Measurements from ENCODE around the gene GRIK3.

GRIK3 gene

GRCh38 chr1:36822648-36823047 lies 211.7 kb downstream of the GRIK3 start:
- no peak for DNase-seq (ENCODE audit: low read depth)

DNA sequence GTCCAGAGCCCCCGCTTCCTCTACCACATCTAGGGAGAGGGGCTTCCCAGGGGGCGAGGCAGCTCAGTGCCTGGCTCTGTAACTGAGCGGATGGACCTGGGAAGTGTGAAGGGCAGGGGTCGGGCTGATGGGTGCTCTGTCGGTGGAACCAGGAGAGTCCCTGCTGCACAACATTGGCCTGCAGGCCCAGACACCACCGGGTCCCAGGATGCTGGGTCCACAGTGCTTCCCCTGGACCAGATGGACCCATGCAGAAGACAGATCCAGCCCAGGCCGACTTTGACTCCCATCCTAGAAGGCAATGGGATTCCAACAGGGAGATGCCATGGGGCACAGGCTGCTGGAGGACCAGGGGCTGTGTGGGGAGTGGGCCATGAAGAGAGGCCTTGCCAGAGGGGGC lies 212.9 kb downstream of the GRIK3 start:
- no peak for DNase-seq (ENCODE audit: low read depth)

GRCh38 chr1:36818771-36819170 lies 215.5 kb downstream of the GRIK3 start:
- no peak for DNase-seq (ENCODE audit: low read depth)

GRCh38 chr1:36816348-36816747 lies 218.0 kb downstream of the GRIK3 start:
- no peak for DNase-seq (ENCODE audit: low read depth)

DNA sequence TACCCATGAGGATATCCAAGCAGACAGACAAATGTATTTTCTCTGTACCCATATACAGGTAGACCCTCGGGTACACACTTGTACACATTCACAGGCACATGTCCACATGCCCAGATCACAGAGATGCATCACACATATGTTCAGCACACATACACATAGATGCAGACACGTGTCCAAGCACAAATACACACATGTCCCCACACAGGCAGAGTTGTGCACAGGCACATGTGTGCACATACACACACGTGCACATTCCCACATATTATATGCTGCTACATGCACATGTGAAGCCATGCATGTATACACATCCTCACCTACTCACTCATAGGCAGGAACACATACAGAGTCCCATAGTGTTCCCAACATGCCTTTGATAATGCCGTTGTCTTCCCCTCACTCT lies 219.5 kb downstream of the GRIK3 start:
- DNase-seq (ENCODE audit: low read depth): no peak

DNA sequence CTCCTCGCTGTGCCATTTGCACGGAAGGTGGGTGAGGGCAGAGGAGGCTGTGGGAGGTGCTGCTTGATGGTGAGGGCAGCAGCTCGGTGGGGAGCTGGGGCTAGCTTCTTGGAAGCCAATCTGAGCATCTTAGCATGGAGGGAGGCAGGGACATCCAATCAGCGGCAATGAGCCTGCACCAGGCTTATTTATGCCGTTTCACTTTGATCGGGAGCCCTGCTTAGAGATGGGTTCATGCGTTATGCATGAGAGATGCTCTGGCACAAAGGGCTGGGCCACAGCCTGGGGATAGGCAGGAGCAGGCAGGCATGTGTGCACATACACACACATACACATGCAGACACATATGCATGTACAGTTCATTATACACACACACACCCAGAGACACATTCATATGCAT lies 220.2 kb downstream of the GRIK3 start:
- no peak for DNase-seq (ENCODE audit: low read depth)

DNA sequence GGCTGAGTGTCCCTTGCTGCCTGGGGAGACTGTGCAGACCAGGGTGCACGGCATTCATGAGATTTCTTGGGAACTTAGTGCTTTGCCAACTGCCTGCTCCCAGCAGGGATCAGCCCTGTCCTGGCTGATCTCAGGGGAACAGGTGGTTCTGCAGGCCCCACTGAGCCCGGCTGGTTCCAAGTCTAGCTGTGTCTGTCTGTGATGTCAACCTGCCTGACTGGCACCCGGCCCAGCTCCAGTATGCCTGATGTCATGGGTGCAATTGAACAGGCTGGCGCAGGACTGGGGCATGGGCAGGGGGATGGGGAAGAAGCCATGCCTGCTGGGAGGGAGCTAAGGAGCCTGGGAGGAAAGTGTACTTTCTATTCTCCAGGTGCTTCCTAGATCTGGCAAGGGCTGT lies 227.1 kb downstream of the GRIK3 start:
- DNase-seq (ENCODE audit: low read depth): no peak

DNA sequence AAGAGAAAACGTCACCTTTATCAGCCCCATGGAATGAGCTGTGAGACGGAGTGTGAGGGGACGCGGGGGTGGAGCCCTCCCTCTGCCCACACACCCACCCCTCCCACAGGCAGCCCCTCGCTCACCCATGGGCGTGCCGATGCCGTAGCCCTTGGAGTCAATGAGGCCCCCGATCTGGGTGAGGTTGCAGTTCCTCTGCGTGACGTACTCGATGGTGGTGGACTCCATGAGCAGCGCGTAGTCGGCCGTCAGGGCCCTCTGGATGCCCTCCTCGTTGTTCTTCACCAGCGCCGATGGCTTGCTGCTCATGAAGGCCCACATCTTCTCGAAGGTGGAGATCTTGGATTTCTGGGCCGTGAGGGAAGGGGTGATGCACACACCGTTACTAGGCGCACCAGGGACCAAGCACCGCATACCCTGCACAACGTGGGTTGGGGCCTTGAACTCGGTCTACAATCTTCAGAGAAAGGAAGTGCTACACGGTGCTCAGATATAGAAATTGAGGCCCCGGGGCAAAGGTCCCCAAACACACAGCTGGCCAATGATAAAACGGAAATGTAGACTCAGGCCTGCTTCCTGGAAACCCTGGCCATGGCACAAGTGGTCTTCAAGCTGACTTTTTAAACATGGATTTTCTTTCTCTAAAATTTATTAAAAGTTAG lies 228.2 kb downstream of the GRIK3 start:
- no peak for DNase-seq (ENCODE audit: low read depth)

GRCh38 chr1:36804669-36805314 lies 229.5 kb downstream of the GRIK3 start:
- DNase-seq (ENCODE audit: low read depth): no peak

- no peak for DNase-seq (ENCODE audit: low read depth)
These were observed 230.3 kb downstream of the GRIK3 start for GRCh38 chr1:36803868-36804570.

DNA sequence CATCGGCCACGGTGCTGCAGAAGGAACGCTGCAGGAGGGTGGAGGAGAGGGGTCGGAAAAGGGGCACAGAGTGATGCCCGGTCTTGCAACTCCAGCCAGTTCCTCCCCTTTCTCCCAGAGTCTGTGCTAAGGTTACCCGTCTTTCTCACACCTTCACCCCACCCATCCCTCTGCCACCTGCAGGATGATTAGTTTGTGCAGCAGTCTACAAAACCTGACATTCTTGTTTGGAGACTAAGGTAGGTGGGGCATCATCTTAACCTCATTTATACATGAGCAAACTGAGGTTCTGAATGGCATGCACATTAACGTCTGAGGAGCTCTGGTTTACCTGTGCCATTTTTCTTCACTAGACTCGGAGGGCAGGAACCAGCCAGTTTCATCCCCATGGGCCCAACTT lies 232.3 kb downstream of the GRIK3 start:
- no peak for DNase-seq (ENCODE audit: low read depth)

- no peak for DNase-seq (ENCODE audit: low read depth)
These were observed 236.6 kb downstream of the GRIK3 start for GRCh38 chr1:36797761-36798160.

DNA sequence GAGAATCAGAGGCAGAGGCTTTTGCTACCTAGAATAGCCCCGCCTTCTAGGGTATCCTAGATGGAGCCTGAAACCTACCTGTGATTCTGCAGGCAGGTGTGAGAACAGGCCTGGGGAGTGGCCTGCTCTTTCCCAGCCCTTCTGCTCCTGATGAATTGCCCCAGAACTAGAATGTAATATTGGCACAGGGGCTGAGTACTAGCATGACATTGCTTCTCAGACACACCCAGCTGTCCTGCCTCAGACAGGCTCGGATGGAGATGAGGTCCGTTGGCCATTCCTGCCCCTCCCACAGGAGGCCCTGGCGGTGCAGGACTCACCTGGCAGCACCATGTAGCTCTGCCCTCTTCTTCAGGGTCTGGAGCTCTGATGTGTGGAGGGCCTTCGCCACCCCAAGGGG lies 237.6 kb downstream of the GRIK3 start:
- DNase-seq (ENCODE audit: low read depth): no peak

DNA sequence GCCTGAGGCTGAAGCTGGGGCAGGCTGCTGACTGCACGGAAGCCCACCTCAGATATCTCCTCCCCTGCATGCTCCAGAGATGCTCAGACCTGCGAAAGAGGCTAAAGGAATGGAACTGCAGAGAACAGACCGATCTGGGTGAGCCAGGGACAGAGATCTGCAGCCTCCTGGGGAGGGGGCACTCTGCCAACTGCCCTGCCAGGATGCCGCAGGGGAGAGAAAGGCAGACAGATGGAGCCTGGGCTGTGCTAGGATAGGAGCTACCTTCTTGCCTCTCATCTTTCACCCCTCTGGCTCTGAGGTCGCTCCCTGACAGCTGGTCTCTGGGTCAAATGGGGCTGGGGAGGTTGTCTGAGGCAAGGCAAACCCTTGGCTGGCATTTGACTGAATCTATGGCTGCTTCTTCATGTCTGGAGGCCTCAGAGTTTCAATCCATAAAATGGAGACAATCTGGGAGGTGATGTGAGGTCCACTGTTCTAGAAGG lies 238.2 kb downstream of the GRIK3 start:
- DNase-seq (ENCODE audit: low read depth): no peak

- DNase-seq (ENCODE audit: low read depth): no peak
These were observed 239.9 kb downstream of the GRIK3 start for GRCh38 chr1:36794460-36794859.

DNA sequence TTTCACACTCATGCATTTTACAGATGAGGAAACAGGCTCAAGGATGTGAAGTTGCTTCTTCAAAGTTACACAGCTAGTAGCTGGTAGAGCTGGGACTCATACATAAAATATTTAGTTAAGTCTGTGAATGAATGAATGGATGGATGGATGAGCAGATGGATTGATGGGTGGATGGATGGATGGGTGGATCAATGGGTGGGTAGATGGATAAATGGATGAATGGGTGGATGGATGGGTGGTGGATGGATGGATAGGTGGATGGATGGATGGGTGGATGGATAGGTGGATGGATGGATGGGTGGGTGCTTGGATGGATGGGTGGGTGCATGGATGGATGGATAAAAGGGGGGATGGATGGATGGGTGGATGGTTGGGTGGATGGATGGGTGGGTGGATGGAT lies 240.9 kb downstream of the GRIK3 start:
- no peak for DNase-seq (ENCODE audit: low read depth)

DNA sequence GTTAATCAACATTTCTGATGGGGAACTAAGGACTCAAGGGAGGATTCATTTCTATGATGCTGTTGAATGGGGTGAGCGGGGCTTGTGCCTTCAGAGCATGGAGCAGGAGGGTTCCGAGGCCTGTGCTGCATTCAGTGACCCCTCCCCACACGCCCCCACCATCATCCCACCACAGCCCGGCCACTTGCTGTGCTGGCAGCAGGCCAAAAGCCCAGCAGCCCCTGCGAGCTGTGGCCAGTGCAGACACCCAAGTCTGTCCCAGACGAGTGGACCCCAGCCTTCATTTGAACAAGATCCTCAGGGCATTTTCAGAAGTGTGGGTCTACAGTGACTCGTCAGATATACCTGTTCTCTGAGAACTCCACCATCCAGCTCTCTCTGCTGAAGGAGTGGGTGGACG lies 242.0 kb downstream of the GRIK3 start:
- no peak for DNase-seq (ENCODE audit: low read depth)

DNA sequence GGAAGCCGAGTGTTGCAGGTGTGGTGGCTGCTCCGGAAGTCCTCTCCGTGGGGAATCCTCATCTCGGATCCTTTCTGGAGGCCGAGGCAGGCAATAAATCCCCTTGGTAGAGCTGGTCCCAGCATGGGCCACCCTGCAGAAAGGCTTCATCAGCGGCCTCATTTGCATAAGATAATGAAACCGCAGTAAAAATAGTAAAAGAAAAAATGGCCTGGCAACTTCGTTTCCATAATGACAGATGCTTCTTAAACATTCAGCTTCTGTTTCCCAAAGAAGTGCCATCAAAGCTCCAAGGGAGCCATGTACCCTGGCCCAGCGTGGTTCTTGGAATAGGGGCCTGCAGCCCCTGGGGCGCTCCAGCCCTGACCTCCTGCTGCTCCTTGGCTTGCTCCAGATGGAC lies 244.1 kb downstream of the GRIK3 start:
- DNase-seq (ENCODE audit: low read depth): no peak

GRCh38 chr1:36789535-36789934 lies 244.8 kb downstream of the GRIK3 start:
- no peak for DNase-seq (ENCODE audit: low read depth)

DNA sequence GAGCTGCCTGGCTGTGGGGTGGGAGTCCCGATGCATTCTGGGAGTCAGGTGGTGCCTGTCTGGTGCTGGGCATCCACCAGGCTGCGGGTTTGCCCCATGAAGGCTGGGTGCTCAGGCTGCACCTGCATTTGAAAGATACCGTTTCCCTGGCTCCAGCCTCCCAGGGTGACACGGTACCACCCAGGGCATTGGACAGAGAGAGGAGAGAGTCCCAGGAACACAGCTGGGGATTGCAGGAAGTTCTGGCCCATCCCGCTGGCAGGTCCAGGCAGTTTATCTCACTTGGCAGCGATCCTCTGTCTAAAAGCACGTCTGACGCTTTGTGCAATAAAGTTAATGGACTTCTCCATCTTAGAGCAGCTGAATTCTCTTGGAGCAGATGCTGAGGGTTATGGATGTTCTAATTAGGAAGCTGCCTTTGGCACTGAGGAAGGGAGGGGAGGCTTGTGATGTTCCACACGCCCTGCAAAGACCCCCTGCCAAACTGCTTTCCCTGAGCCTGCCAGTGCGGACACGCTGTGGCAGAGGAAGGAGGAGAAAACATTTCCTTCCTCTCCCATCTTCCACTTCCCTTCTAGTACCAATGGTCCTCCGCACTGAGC lies 246.9 kb downstream of the GRIK3 start:
- DNase-seq (ENCODE audit: low read depth): no peak

- no peak for DNase-seq (ENCODE audit: low read depth)
These were observed 247.9 kb downstream of the GRIK3 start for GRCh38 chr1:36786425-36786824.

- DNase-seq (ENCODE audit: low read depth): no peak
These were observed 250.0 kb downstream of the GRIK3 start for GRCh38 chr1:36784147-36784859.
